ENCODE results near the gene NFIA.

The NFIA gene

DNA sequence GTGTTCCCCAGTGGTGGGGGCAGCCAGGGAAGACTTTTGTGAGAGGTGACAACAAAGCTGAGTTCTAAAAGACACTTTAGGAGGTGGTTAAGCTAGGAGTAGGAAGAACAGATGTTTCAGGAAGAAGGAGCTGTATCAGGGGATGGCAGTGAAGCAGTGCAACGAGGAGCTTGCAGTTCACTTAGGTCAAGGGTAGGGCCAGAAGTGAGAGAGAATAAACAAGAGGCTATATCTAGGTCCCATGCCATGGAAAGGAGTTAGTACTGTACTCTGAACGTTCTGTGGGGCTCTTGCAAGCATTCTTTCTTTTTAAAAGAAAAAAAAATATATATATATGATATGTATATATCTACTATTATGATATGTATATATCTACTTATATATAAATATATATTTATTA, 244.4 kb downstream of the NFIA start:
- H4K20me1 ChIP-seq (ENCODE audit: insufficient read depth) = no peaks in the 10 kb centered on the region
- TF ChIP-seq, protein P1, sequence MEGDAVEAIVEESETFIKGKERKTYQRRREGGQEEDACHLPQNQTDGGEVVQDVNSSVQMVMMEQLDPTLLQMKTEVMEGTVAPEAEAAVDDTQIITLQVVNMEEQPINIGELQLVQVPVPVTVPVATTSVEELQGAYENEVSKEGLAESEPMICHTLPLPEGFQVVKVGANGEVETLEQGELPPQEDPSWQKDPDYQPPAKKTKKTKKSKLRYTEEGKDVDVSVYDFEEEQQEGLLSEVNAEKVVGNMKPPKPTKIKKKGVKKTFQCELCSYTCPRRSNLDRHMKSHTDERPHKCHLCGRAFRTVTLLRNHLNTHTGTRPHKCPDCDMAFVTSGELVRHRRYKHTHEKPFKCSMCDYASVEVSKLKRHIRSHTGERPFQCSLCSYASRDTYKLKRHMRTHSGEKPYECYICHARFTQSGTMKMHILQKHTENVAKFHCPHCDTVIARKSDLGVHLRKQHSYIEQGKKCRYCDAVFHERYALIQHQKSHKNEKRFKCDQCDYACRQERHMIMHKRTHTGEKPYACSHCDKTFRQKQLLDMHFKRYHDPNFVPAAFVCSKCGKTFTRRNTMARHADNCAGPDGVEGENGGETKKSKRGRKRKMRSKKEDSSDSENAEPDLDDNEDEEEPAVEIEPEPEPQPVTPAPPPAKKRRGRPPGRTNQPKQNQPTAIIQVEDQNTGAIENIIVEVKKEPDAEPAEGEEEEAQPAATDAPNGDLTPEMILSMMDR (conservative IDR thresholded peaks at IDR 0.05; ENCODE audit: low read depth, low read length) = no peak

GRCh38 chr1:61327436-61327835, 245.1 kb downstream of the NFIA start:
- Histone ChIP-seq H3K27ac (no peak overlapping the region), H2AFZ (ENCODE audit: low read depth) (no peak overlapping the region)
- TF ChIP-seq, protein P1 (conservative IDR thresholded peaks at IDR 0.05; ENCODE audit: low read depth, low read length) = no peak

More for the DNA sequence above, 244.4 kb downstream of the NFIA start:
- H3K79me2 ChIP-seq (ENCODE audit: insufficient read depth, low read depth) = no peaks in the 10 kb centered on the region
- H3K36me3 ChIP-seq (ENCODE audit: insufficient read depth) = no peaks in the 10 kb centered on the region
- no peaks in the 10 kb centered on the region for H3K27me3 ChIP-seq (ENCODE audit: insufficient read depth, low read depth)
- no peak overlapping the region for H3K4me2 ChIP-seq
- H3K27ac ChIP-seq = no peak overlapping the region
- no peak overlapping the region for H2AFZ ChIP-seq (ENCODE audit: low read depth)
- H3K9ac ChIP-seq = no peak overlapping the region
- H3K4me1 ChIP-seq (ENCODE audit: low read depth, poor library complexity, severe bottlenecking) = peaks cover 27% of the 10 kb centered on the region
- H3K4me3 ChIP-seq (IDR thresholded peaks at IDR 0.05; ENCODE audit: insufficient read depth, low read depth, low read length) = no peak overlapping the region

DNA sequence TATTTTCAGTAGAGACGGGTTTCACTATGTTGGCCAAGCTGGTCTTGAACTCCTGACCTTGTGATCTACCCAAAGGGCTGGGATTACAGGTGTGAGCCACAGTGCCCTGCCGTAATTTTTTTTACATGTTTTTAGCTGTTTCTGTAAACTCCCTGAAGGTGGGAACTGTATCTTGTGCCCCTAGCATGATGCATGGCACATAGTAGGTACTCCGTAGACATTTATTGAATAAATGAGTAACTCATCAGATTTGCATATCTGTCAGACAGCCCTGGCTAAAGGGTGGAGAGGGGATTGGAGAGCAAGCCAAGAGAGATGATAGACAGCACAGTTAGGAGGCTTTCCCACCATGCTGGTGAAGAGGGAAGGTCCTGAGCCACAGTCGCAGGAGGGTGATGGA, 247.2 kb downstream of the NFIA start:
- no peaks in the 10 kb centered on the region for H3K27me3 ChIP-seq (ENCODE audit: insufficient read depth, low read depth)
- H3K9ac ChIP-seq = no peak overlapping the region
- H3K27ac ChIP-seq = no peak overlapping the region
- no peak overlapping the region for H3K4me2 ChIP-seq
- no peak overlapping the region for H3K4me3 ChIP-seq (IDR thresholded peaks at IDR 0.05; ENCODE audit: insufficient read depth, low read depth, low read length)
- no peaks in the 10 kb centered on the region for H4K20me1 ChIP-seq (ENCODE audit: insufficient read depth)
- TF ChIP-seq, protein P1 (conservative IDR thresholded peaks at IDR 0.05; ENCODE audit: low read depth, low read length) = no peak
- no peak overlapping the region for H2AFZ ChIP-seq (ENCODE audit: low read depth)
- no peaks in the 10 kb centered on the region for H3K79me2 ChIP-seq (ENCODE audit: insufficient read depth, low read depth)
- H3K4me1 ChIP-seq (ENCODE audit: low read depth, poor library complexity, severe bottlenecking) = peaks cover 37% of the 10 kb centered on the region
- H3K36me3 ChIP-seq (ENCODE audit: insufficient read depth) = no peaks in the 10 kb centered on the region

More at GRCh38 chr1:61327436-61327835, 245.1 kb downstream of the NFIA start:
- Histone ChIP-seq H3K36me3 (ENCODE audit: insufficient read depth) (no peaks in the 10 kb centered on the region), H4K20me1 (ENCODE audit: insufficient read depth) (no peaks in the 10 kb centered on the region), H3K4me3 (IDR thresholded peaks at IDR 0.05; ENCODE audit: insufficient read depth, low read depth, low read length) (no peak overlapping the region), H3K79me2 (ENCODE audit: insufficient read depth, low read depth) (no peaks in the 10 kb centered on the region), H3K4me2 (no peak overlapping the region), H3K27me3 (ENCODE audit: insufficient read depth, low read depth) (no peaks in the 10 kb centered on the region), H3K9ac (no peak overlapping the region), H3K4me1 (ENCODE audit: low read depth, poor library complexity, severe bottlenecking) (peaks cover 31% of the 10 kb centered on the region)

GRCh38 chr1:61330018-61330417, 247.7 kb downstream of the NFIA start:
- no peak overlapping the region for H3K4me2 ChIP-seq
- no peak overlapping the region for H3K4me3 ChIP-seq (IDR thresholded peaks at IDR 0.05; ENCODE audit: insufficient read depth, low read depth, low read length)
- no peaks in the 10 kb centered on the region for H3K79me2 ChIP-seq (ENCODE audit: insufficient read depth, low read depth)
- peaks cover 32% of the 10 kb centered on the region for H3K4me1 ChIP-seq (ENCODE audit: low read depth, poor library complexity, severe bottlenecking)
- no peak overlapping the region for H3K9ac ChIP-seq
- H3K36me3 ChIP-seq (ENCODE audit: insufficient read depth) = no peaks in the 10 kb centered on the region
- H3K27me3 ChIP-seq (ENCODE audit: insufficient read depth, low read depth) = no peaks in the 10 kb centered on the region
- no peak overlapping the region for H3K27ac ChIP-seq
- TF ChIP-seq, protein P1 (conservative IDR thresholded peaks at IDR 0.05; ENCODE audit: low read depth, low read length) = no peak
- no peaks in the 10 kb centered on the region for H4K20me1 ChIP-seq (ENCODE audit: insufficient read depth)
- H2AFZ ChIP-seq (ENCODE audit: low read depth) = no peak overlapping the region
